C4-2B (cell line): ENCODE data around the gene ATP2A2.

Experiments used
- ZFX ChIP-seq: fragments of 450-650 bp; IDR thresholded peaks from 2 replicates; pipeline ENCODE4 v1.6.1; 2017
- TF ChIP-seq, protein P1 (sequence below): fragments of 450-650 bp; conservative IDR thresholded peaks from 2 replicates; pipeline ENCODE4 v1.5.1; 2017; ENCODE audit warnings: mild to moderate bottlenecking

DNA sequence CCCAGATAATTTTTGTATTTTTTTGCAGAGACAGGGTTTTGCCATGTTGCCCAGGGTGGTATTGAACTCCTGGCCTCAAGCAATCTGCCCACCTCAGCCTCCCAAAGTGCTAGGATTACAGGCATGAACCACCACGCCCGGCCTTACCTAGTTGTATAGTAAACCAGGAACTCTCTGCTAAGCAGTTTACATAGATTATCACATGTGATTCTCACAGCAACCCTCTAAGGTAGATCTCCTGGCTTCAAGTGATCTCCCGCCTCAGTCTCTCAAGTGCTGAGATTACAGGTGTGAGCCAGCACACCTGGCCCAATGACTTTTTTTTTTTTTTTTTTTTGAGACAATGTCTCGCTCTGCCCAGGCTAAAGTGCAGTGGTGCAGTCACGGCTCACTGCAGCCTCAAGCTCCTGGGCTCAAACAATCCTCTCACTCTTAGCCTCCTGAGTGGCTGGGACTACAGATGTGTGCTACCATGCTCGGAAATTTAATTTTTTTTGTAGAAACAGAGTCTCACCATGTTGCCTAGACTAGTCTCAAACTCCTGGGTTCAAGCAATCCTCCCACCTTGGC is 26.0 kb upstream of the ATP2A2 start:
- TF ChIP-seq, protein P1, sequence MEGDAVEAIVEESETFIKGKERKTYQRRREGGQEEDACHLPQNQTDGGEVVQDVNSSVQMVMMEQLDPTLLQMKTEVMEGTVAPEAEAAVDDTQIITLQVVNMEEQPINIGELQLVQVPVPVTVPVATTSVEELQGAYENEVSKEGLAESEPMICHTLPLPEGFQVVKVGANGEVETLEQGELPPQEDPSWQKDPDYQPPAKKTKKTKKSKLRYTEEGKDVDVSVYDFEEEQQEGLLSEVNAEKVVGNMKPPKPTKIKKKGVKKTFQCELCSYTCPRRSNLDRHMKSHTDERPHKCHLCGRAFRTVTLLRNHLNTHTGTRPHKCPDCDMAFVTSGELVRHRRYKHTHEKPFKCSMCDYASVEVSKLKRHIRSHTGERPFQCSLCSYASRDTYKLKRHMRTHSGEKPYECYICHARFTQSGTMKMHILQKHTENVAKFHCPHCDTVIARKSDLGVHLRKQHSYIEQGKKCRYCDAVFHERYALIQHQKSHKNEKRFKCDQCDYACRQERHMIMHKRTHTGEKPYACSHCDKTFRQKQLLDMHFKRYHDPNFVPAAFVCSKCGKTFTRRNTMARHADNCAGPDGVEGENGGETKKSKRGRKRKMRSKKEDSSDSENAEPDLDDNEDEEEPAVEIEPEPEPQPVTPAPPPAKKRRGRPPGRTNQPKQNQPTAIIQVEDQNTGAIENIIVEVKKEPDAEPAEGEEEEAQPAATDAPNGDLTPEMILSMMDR: no peak
- no peak for TF ChIP-seq ZFX
